Loucy (cell line): ENCODE measurements around the gene CCM2.

ENCODE experiments used
- EZH2phosphoT487 ChIP-seq: fragments of 200-600 bp; IDR thresholded peaks from 2 replicates; pipeline ENCODE4 v1.6.1; 2018; ENCODE audit warnings: antibody characterized with exemption, mild to moderate bottlenecking, moderate library complexity, borderline replicate concordance
- TF ChIP-seq, protein P1 (sequence below): fragments of 200-600 bp; sonication (generic); conservative IDR thresholded peaks from 2 replicates; pipeline ENCODE4 v1.5.1; 2014; ENCODE audit warnings: mild to moderate bottlenecking, antibody characterized with exemption, low read length

DNA sequence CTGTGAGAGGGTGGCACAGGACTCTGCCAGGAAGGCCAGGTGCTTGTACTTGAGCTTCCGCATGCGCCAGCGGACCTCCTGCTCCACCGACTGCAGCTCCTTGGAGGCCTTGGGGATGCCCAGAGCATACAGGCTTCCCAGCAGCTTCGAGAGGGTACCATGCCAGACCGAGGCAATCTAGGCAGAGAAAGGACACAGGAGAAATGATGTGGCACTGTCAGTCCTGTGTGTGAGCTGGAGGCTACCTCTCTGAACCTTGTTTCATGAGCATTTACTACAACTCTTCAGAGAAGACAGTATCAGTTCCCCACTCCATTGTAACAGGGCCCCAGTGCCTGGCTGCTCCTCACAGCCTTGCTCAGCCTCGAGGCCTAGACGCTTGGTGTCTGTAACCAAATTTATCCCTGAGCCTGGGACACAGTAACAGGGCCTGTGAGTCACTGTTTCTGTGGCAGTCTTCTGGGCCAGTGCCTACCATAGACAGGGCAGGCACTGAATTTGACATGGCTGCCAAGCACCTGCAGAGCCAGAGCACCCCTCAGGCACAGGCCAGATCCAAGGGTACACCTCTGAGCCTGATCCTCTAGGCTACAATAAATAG is 105.7 kb downstream of the CCM2 start:
- TF ChIP-seq, protein P1, sequence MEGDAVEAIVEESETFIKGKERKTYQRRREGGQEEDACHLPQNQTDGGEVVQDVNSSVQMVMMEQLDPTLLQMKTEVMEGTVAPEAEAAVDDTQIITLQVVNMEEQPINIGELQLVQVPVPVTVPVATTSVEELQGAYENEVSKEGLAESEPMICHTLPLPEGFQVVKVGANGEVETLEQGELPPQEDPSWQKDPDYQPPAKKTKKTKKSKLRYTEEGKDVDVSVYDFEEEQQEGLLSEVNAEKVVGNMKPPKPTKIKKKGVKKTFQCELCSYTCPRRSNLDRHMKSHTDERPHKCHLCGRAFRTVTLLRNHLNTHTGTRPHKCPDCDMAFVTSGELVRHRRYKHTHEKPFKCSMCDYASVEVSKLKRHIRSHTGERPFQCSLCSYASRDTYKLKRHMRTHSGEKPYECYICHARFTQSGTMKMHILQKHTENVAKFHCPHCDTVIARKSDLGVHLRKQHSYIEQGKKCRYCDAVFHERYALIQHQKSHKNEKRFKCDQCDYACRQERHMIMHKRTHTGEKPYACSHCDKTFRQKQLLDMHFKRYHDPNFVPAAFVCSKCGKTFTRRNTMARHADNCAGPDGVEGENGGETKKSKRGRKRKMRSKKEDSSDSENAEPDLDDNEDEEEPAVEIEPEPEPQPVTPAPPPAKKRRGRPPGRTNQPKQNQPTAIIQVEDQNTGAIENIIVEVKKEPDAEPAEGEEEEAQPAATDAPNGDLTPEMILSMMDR, result no peak
- no peak for TF ChIP-seq EZH2phosphoT487
